ENCODE data around the gene CCDC90B.
"Not testable (repeated sequence)": the region's sequence is repeated elsewhere in the genome, so short reads cannot be mapped to it uniquely, and the experiment has no call there.

Gene CCDC90B

GRCh38 chr11:83275888-83276641, 10.1 kb downstream of the CCDC90B start:
- no peak overlapping the region for H3K9ac ChIP-seq (ENCODE audit: low read length)
- TF ChIP-seq CTCF (IDR thresholded peaks at IDR 0.05; ENCODE audit: low read length) (no peak), EZH2 (IDR thresholded peaks at IDR 0.05; ENCODE audit: borderline replicate concordance, low read length) (no peak)
- H3K9me3 ChIP-seq (ENCODE audit: low read length), result no peaks in the 10 kb centered on the region
- no peaks in the 10 kb centered on the region for H3K4me1 ChIP-seq (ENCODE audit: insufficient read depth, low read length, severe bottlenecking)
- H3K27ac ChIP-seq (ENCODE audit: low read depth, low read length, poor library complexity, severe bottlenecking), result no peak overlapping the region
- H3K79me2 ChIP-seq (ENCODE audit: insufficient read depth, low read length), result 0 out of 2 replicates have a peak, but pooled peaks cover under 1% of the 10 kb centered on the region
- no peaks in the 10 kb centered on the region for H4K20me1 ChIP-seq (ENCODE audit: insufficient read depth, low read length)
- no peak overlapping the region for H3K4me3 ChIP-seq (ENCODE audit: low read depth, low read length, poor library complexity, severe bottlenecking)
- H3F3A ChIP-seq (ENCODE audit: insufficient read depth, low read length), result no peaks in the 10 kb centered on the region
- no peaks in the 10 kb centered on the region for H3K27me3 ChIP-seq (ENCODE audit: insufficient read depth, low read length)
- H3K4me2 ChIP-seq (ENCODE audit: low read length), result no peak overlapping the region
- no peaks in the 10 kb centered on the region for H3K9me2 ChIP-seq (ENCODE audit: low read depth, low read length)
- H3K36me3 ChIP-seq (ENCODE audit: insufficient read depth, low read length), result peaks cover 61% of the 10 kb centered on the region
- H2AFZ ChIP-seq (ENCODE audit: low read length), result no peak overlapping the region

- no peak for TF ChIP-seq CTCF (IDR thresholded peaks at IDR 0.05; ENCODE audit: low read length)
- TF ChIP-seq EZH2 (IDR thresholded peaks at IDR 0.05; ENCODE audit: borderline replicate concordance, low read length), result no peak
Observed at GRCh38 chr11:83272627-83273026, 13.5 kb downstream of the CCDC90B start.

GRCh38 chr11:83271734-83272133, 14.4 kb downstream of the CCDC90B start:
- H3K9me2 ChIP-seq (ENCODE audit: low read depth, low read length); H3K9me3 ChIP-seq (ENCODE audit: low read length); H4K20me1 ChIP-seq (ENCODE audit: insufficient read depth, low read length); H3F3A ChIP-seq (ENCODE audit: insufficient read depth, low read length); H3K4me2 ChIP-seq (ENCODE audit: low read length); H3K4me3 ChIP-seq (ENCODE audit: low read depth, low read length, poor library complexity, severe bottlenecking); H2AFZ ChIP-seq (ENCODE audit: low read length); H3K27me3 ChIP-seq (ENCODE audit: insufficient read depth, low read length); H3K4me1 ChIP-seq (ENCODE audit: insufficient read depth, low read length, severe bottlenecking); H3K27ac ChIP-seq (ENCODE audit: low read depth, low read length, poor library complexity, severe bottlenecking); H3K9ac ChIP-seq (ENCODE audit: low read length); H3K79me2 ChIP-seq (ENCODE audit: insufficient read depth, low read length): not testable (repeated sequence)
- peaks cover 42% of the 10 kb centered on the region for H3K36me3 ChIP-seq (ENCODE audit: insufficient read depth, low read length)

More at GRCh38 chr11:83272627-83273026, 13.5 kb downstream of the CCDC90B start:
- H3K9me2 ChIP-seq (ENCODE audit: low read depth, low read length), result no peaks in the 10 kb centered on the region
- no peaks in the 10 kb centered on the region for H3K9me3 ChIP-seq (ENCODE audit: low read length)
- no peak overlapping the region for H2AFZ ChIP-seq (ENCODE audit: low read length)
- H3K27me3 ChIP-seq (ENCODE audit: insufficient read depth, low read length), result no peaks in the 10 kb centered on the region
- no peaks in the 10 kb centered on the region for H3F3A ChIP-seq (ENCODE audit: insufficient read depth, low read length)
- peaks cover 50% of the 10 kb centered on the region for H3K36me3 ChIP-seq (ENCODE audit: insufficient read depth, low read length)
- H3K4me2 ChIP-seq (ENCODE audit: low read length), result no peak overlapping the region
- no peak overlapping the region for H3K4me3 ChIP-seq (ENCODE audit: low read depth, low read length, poor library complexity, severe bottlenecking)
- no peak overlapping the region for H3K9ac ChIP-seq (ENCODE audit: low read length)
- H3K4me1 ChIP-seq (ENCODE audit: insufficient read depth, low read length, severe bottlenecking), result no peaks in the 10 kb centered on the region
- no peaks in the 10 kb centered on the region for H3K79me2 ChIP-seq (ENCODE audit: insufficient read depth, low read length)
- H3K27ac ChIP-seq (ENCODE audit: low read depth, low read length, poor library complexity, severe bottlenecking), result no peak overlapping the region
- no peaks in the 10 kb centered on the region for H4K20me1 ChIP-seq (ENCODE audit: insufficient read depth, low read length)

GRCh38 chr11:83269080-83269479, 17.1 kb downstream of the CCDC90B start:
- H3K4me3 ChIP-seq (ENCODE audit: low read depth, low read length, poor library complexity, severe bottlenecking); H3K79me2 ChIP-seq (ENCODE audit: insufficient read depth, low read length); H3K4me2 ChIP-seq (ENCODE audit: low read length); H2AFZ ChIP-seq (ENCODE audit: low read length); H3K27ac ChIP-seq (ENCODE audit: low read depth, low read length, poor library complexity, severe bottlenecking); H3K27me3 ChIP-seq (ENCODE audit: insufficient read depth, low read length); H3F3A ChIP-seq (ENCODE audit: insufficient read depth, low read length); H3K9me3 ChIP-seq (ENCODE audit: low read length); H3K9ac ChIP-seq (ENCODE audit: low read length); H3K4me1 ChIP-seq (ENCODE audit: insufficient read depth, low read length, severe bottlenecking); H3K9me2 ChIP-seq (ENCODE audit: low read depth, low read length); H4K20me1 ChIP-seq (ENCODE audit: insufficient read depth, low read length): not testable (repeated sequence)
- peaks cover 41% of the 10 kb centered on the region for H3K36me3 ChIP-seq (ENCODE audit: insufficient read depth, low read length)
